NCI-H82 treated with DMSO at 0.1 percent for 48 hours (cell line): ENCODE measurements around the gene GPHN.
"Not testable (repeated sequence)": the region's sequence is repeated elsewhere in the genome, so short reads cannot be mapped to it uniquely, and the experiment has no call there.

Experiments
- DNase-seq: peaks from one replicate; lab custom pipeline; 2025; ENCODE audit not compliant: unreplicated experiment; lab: John Stamatoyannopoulos, UW

Gene GPHN

DNA sequence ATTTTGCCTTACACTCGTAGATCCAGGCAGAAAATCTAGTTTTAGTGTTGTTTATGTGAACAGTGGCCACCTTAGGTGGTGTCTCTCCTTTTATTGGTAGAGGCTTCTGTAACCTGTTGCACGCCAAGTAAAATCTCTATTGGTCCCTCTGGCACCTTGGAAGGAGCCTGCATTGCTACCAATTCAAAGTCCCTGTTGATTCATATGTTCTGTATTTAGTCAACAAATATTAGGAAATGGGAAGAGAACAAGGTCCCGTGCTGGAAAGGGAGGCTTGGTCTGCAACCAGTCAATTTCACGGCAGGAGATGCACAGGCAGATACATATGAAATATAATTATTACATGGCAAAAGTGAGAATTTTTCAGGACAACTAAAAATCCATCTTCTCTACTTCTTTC lies 6.4 kb upstream of the GPHN start:
- no peak for DNase-seq

DNA sequence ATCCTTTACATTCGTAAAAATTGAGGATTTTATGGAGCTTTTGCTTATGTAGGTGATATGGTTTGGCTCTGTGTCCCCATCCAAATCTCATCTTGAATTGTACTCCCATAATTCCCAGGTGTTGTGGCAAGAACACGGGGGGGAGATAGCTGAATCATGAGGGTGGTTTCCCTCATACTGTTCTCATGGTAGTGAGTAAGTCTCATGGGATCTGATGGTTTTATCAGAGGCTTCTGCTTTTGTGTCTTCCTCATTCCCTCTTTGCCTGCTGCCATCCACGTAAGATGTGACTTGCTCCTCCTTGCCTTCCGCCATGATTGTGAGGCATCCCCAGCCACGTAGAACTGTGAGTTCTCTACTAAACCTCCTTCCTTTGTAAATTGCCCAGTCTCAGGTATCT lies 5.1 kb upstream of the GPHN start:
- DNase-seq, result not testable (repeated sequence)

DNA sequence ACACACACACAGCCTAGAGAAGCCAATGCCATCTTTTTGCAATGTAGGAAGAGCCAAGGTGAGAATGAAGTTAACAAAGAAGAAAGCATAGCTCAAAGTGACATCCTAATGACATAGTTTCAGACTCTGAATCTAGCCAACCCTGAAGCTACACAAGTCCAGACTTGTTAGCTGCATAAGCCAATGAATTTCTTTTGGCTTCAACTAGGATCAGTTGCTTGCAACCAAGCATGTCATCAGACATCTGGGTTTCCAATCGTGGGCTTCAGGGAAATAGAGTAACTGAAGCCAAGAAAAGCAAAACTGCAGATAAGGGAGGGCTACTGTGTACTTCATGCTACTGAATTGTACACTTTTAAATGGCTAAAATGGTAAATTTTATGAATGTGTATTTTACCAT lies 4.4 kb upstream of the GPHN start:
- no peak for DNase-seq

DNA sequence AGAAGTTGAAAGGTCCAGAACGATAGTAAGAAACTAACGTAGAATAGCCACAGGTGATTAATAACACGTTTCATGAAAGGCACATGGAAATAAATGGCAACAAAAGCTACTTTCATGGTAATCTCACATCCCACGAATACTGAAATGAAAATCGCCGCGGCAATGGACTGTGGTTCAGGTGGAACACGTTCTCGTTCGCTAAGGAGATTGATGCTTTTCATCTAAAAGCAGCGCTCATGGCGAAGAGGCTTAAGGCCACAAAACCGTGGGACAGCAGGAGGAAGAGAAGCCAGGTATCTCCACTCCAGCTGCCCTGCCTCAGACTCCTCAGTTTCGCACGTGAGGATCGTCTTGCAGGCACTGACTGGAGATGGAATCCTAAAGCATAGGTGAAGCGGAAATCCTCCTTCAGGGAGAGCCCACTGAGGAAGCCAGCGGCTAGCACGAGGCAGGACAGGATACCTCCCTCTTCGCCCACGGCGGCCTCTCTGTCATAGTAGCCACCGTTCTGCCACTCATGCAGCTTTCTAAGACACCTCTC lies 696 bp upstream of the GPHN start:
- DNase-seq, result peak; percentile 48

DNA sequence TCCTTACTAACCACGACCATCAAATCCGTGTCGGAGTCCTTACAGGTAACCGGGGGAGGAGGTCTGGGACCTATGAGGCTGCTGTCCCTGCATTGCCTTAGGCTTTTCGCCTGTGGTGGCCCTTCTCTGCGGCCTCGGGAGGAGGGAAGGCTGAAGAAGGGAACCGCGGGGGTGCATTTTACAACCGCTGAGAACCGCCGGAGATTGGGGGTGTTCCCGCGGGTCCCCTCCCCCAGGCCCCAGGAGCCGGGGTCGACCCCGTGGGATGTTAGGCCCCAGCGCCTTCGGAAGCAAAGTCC lies 549 bp downstream of the GPHN start:
- DNase-seq, result no peak

DNA sequence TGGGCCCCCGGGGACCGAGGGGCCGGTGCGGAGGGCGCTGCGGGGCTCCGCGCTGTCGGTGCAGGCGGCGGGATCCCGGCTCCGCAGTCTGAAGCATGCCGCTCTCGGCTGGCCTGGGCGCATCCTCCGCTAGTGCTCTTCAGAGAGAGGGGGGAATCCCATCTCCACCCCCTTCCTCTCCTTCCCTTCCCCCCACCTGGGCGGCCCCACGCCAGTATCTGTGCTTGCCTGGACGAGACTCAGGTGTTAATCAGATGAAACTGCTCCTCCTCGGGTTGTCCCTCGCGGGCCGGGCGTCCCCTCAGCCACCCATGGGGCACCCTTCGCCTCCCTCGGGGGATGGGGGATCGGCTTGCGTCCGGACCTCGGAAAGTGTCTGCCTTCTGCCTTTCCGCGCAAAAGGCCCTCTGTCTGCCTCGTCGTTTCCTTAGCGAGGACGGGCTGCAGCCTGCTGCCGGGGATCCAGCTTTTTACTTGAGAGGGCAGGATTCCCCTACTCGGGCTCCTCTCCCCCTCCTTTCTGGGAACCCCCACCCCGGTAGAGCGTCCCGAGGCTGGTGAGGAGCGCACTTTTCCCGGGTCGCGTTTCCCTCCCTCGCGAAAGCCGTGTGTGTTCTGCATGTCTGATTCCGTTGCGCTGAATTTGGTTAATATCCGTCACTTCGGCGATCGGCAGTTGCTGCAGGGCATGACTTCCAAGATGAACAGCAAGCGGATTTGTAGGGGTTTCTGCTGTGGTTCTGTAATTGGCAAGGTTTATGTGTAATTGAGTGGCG lies 1.1 kb downstream of the GPHN start:
- peak; percentile 21 for DNase-seq

DNA sequence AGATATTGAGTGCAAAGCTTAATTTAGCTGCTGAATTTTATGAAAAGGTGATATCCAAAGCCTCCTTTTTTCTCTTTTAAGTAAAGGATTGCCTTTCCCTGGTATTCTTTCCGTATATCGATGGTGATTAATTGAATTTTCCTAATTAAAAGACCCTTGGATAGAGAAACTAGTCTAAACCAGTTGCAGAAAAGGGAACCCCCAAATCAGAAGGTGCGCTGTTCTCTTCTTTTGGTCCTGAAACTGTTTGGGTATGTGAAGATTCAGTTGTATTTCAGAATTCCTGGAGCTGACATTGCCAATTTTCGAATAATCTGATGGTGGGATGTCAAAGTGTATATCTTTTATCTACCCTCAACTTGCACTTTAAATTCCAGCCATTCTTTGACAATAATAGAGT lies 1.9 kb downstream of the GPHN start:
- DNase-seq, result no peak

DNA sequence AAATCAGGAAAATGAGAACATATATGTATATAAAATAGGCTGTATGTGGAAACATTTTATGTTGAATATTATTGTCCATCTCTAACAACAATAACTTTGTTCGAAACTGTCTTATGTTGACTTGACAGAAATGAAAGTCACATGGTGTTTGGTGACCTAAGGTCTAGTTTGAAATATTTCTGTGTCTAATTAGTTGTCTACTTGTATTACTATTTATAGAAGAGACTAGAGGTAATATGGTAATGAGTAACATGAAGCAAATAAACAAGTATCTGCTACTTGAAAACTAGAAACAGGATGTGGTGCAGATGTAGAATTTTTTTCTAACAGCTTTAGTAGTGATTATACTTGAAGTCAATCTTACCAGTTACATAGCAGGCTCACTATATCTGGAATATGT lies 3.9 kb downstream of the GPHN start:
- no peak for DNase-seq

DNA sequence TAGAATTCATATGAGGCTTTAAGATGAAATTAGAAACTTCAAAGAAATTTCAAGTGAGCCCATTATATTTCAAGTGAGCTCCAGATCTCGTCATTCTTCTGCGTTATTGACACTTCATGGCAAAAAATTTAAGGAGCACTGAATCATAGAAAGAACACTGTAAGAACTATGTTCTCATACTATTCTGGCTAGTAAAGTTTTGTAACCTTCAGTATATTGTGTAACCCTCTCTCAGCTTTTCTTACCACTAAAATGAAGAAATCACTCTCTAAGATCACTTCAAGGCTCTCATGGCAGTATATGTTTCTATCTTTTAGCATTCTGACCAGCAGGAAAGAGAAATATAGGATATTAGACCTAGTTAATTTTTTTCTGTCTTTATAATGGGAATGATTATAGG lies 6.3 kb downstream of the GPHN start:
- no peak for DNase-seq

DNA sequence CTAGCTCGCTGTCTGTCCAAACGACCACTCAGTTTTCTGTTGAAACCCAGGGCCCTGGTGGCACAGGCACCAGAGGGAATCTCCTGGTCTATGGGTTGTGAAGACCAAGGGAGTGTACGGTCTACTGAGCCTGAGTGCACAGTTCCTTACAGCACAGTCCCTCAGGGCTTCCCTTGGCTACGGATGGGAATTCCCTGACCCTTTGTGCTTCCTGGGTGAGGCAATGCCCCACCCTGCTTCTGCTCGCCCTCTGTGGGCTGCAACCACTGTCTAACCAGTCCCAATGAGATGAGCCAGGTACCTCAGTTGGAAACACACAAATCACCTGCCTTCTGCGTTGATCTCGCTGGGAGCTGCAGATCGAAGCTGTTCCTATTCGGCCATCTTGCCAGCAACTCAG lies 22.6 kb downstream of the GPHN start:
- DNase-seq, result no peak

DNA sequence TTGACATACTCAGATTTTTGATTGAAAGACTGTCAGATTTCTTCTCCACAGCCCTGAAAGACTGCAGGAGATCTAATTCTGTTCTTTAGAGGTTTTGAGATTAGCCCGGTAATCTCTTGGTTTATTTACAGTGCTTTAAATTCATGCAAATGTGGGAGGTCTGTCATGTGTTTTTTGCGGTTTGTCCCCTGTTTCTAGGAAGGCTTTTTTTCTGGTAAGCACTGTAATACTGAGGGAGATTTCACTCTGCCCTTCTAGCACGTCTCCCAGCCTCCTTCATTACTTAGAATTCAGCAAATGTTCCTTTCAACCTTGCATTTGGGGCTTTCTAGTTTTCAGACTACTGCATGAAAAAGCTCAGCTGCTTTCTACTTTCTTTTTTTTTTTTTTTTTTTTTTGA lies 31.1 kb downstream of the GPHN start:
- no peak for DNase-seq

DNA sequence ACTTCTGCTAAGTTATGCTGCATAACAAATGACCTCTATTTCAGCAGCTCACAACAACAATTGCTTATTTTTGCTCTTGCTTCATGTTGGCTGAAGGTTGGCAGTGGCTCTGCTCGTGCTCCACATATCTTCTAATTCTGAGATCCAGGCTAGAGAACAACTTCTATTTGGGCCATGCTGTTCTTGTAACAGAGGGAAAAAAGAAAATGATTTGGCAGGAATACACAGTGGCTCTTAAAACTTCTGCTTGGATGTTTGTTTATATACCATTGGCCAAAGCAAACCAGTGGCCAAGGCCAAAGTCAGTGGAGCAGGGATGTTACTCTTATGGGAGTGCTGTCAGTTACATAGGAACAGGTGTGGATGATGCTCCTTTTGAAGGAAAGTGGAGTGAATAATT lies 32.1 kb downstream of the GPHN start:
- no peak for DNase-seq

DNA sequence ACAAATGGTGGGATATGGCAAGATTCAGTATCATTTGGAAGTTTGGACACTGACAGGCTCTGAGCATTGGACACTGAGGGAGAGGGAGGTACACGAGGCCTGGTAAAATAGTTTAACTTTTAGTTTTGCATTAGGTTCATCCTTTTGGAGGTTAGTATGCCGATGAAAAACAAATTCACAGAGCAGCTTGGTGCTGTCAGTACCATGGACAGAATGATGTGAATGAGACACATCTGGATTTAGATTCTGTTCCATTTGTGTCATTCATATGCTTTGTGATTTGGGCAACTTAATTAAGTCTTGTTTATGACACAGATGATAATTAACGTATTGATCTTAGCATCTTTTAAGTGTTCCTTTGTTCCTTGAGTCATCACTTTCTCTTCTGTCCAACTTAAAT lies 33.7 kb downstream of the GPHN start:
- no peak for DNase-seq

DNA sequence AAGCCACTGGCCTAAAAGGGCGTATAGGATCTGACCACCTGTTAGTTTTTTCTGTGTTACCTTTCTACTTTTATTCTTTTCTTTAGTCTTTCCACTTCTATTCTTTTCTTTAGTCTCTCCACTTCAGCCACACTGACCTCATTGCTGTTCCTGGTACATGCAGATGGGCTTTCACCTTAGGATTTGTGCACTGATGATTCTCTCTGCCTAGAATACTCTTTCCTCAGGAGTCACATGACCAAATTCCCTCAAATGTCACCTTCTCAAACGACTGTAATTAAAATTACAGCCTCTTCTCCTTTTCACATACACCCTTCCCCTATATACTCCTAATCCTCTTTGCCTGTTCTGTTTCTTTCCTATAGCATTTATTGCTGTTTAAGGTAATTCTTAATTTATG lies 36.0 kb downstream of the GPHN start:
- no peak for DNase-seq

DNA sequence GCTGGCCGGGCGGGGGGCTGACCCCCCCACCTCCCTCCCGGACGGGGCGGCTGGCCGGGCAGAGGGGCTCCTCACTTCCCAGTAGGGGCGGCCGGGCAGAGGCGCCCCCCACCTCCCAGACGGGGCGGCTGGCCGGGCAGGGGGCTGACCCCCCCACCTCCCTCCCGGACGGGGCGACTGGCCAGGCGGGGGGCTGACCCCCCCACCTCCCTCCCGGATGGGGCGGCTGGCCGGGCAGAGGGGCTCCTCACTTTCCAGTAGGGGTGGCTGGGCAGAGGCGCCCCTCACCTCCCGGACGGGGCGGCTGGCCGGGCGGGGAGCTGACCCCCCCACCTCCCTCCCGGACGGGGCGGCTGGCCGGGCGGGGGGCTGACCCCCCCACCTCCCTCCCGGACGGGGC lies 37.2 kb downstream of the GPHN start:
- DNase-seq, result not testable (repeated sequence)

DNA sequence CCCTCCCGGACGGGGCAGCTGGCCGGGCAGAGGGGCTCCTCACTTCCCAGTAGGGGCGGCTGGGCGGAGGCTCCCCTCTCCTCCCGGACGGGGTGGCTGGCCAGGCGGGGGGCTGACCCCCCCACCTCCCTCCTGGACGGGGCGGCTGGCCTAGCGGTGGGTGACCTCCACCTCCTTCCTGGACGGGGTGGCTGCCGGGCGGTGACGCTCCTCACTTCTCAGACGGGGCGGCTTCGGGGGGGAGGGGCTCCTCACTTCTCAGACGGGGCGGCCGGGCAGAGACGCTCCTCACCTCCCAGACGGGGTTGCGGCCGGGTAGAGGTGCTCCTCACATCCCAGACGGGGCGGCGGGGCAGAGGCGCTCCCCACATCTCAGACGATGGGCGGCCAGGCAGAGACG lies 37.8 kb downstream of the GPHN start:
- not testable (repeated sequence) for DNase-seq

DNA sequence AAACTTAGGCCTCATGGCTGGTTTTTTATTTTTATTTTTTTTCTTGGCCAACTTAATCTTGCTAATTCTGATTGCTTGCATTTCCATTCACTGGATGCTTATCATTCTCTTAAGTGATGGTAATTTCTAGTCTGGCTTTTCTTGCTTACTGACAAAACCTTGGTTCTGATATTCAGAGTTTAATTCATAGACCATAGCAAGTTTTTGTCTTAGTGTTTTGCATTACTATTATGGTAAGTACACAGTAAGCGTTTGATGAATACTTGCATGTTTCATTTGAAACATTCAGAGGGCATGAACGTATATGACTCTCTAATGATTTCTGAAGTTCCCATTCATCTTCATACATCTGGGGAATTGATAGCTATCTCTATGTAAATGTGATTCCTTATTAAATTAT lies 55.8 kb downstream of the GPHN start:
- DNase-seq, result no peak

DNA sequence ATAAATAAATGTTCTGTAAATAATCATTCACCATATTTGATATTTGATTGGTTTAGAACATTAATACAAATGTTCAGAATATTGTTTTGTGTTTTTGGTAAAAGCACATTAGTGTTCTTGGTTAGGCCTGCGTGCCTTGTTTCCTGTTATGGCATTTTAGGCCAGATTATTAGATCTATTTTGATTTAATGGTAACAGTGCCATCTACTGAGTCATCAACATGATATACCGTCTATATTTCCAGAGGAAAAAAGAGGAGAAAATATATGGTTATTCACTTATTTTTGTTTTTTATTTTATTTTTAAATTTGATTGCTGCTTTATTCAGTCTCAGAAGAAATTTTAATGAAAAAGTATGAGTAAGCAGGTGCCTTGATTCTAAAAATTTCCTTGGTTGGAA lies 60.3 kb downstream of the GPHN start:
- no peak for DNase-seq

DNA sequence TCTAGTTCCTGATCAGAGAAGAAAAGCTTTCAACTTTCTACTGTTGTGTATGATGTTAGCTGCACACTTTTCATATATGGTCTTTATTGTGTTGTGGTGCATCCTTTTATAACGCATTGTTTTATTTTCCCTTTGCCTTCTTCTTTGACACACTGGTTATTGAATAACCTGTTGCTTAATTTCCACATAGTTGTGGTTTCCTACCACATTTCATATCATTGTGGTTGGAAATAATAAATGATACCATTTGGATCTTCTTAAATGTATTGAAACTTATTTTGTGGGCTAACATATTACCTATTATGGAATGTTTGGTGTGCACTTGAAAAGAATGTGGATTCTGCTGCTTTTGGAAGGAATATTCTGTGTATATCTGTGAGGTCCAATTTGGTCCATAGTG lies 64.9 kb downstream of the GPHN start:
- no peak for DNase-seq

DNA sequence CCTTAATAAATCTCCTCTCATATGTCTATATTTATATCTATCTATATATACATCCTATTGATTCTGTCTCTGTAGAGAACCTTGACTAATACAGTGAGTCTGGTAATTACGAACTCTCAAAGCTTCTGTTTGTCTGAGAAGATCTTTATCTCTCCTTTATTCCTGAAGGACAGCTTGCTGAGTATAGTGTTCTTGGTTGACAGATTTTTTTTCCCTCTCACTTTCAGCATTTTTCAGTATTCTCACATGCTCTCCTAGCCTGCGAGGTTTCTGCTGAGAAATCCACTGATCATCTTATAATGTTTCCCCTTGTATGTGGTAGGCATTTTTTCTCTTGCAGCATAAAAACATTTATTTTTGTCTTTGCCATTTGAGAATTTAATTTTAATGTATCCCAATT lies 67.1 kb downstream of the GPHN start:
- no peak for DNase-seq

DNA sequence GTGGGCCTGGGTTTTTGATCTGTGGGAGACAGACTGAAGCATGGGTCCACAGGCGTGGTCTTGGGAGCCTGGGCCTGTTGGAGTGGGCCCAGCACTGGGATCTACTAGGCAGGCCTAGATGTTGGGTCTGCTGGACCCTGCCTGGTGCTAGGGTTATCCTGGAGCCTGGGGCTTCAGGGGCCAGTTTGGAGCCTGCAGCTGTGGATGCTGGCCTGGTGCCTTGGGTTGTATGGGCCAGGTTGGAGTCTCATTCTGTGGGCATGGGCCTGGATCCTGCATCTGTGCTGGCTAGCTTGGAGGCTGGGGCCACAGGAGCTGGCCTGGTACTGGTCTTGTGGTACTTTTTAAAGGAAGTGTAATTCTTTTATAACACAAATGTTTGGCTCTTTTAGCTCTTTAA lies 68.0 kb downstream of the GPHN start:
- DNase-seq, result no peak

DNA sequence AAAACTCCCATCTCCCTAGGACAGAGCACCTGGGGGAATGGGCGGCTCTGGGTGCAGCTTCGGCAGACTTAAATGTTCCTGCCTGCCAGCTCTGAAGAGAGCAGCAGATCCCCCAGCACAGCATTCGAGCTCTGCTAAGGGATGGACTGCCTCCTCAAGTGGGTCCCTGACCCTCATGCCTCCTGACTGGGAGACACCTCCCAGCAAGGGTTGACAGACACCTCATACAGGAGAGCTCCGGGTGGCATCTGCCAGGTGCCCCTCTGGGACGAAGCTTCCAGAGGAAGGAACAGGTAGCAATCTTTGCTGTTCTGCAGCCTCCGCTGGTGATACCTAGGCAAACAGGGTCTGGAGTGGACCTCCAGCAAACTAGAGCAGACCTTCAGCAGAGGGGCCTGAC lies 79.8 kb downstream of the GPHN start:
- not testable (repeated sequence) for DNase-seq

DNA sequence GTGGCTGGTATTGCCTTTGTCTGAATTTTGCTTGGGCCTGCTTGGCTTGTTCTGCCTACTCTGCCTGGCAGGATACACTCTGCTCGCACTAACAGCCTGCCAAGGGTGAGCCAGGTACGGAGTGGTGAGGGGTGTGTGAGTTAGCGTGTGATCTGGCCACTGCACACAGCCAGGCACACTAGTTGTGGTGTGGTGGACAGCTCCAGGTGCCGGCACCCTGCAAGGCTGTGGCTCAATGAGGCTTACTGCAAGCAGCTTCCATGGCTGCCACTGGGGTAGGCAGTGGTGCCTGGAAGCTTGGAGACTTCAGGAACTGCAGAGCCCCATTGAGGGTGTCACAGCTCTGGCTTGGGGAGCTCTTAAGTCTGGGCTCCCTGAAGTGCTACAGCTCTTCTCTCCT lies 87.4 kb downstream of the GPHN start:
- no peak for DNase-seq
